Left colon (tissue), 2 donors: Measurements from ENCODE around the gene DYNC1I1. TPM values are rescaled to one million over a fixed set of nuclear protein-coding genes. Genes with fewer than 3 reads are reported as not detected.

Source experiments
- ATAC-seq: fragments of 200-7000 bp; cut with Tn5 transposase; one replicate; pipeline ENCODE4 v1.9.1; 2020; ENCODE audit warnings: mild to moderate bottlenecking, moderate library complexity
- DNase-seq, 2 donors: peaks; one replicate each; pipeline ENCODE4 v3.0.0-alpha.2; 2020
- intact Hi-C, 2 donors: fragments of 100-400 bp; cut with DNase I in 1 of 2; cut with micrococcal nuclease in 1 of 2; formaldehyde crosslinking; loops; one replicate each; pipeline versions ENCODE4 v1.11.2 to v1.14.0; 2022; cut with DNase I, micrococcal nuclease
- total RNA-seq, 2 donors: library from RNA; stranded (reverse); fragmentation: NEBNext Ultra II Directional; extraction: Animal tissue kit (Norgen Biotek cat#: 25700); gene quantifications; one replicate each; pipeline ENCODE4 v1.2.1, GENCODE V29; 2021
- donor health status: DM: no; HTN: no; CAD: no.
- donor health status: DM: yes; HTN: yes; CAD: no.

The DYNC1I1 gene
- total RNA-seq, 2 donors from 2014 or later = 0.43 to 3.0 TPM

- intact Hi-C loops = no loop called here
- DNase-seq (no peak), ATAC-seq (no peak)
Measured at GRCh38 chr7:95840953-95841950, 68.9 kb downstream of the DYNC1I1 start.

GRCh38 chr7:95843286-95843685, 70.9 kb downstream of the DYNC1I1 start:
- no peak for DNase-seq

GRCh38 chr7:95845007-95845406, 72.7 kb downstream of the DYNC1I1 start:
- DNase-seq = no peak
- no peak for ATAC-seq
- intact Hi-C loops = no loop called here

More at GRCh38 chr7:95843286-95843685, 70.9 kb downstream of the DYNC1I1 start:
- ATAC-seq = no peak
- intact Hi-C loops = no loop called here

GRCh38 chr7:95847061-95847460, 74.7 kb downstream of the DYNC1I1 start:
- intact Hi-C loops = no loop called here
- DNase-seq = no peak
- no peak for ATAC-seq

- ATAC-seq = no peak
- no peak for DNase-seq
- intact Hi-C loops = no loop called here
Measured at GRCh38 chr7:95859429-95859828, 87.1 kb downstream of the DYNC1I1 start.

- intact Hi-C loops = no loop called here
- ATAC-seq (no peak), DNase-seq (no peak)
Measured at GRCh38 chr7:95861041-95861440, 88.7 kb downstream of the DYNC1I1 start.

- no peak for DNase-seq
- no peak for ATAC-seq
- intact Hi-C loops = no loop called here
Measured at GRCh38 chr7:95863623-95864022, 91.3 kb downstream of the DYNC1I1 start.

- no peak for DNase-seq
- no peak for ATAC-seq
- intact Hi-C loops = no loop called here
Measured at GRCh38 chr7:95865716-95866371, 93.5 kb downstream of the DYNC1I1 start.

GRCh38 chr7:95867309-95867708, 95.0 kb downstream of the DYNC1I1 start:
- ATAC-seq (no peak), DNase-seq (no peak)
- intact Hi-C loops = no loop called here

- intact Hi-C loops = loop anchor here in 1 of 2 donors (5.0 kb wide), 1 partner anchor 154 kb away; no protein-coding TSS in a partner anchor
- DNase-seq = no peak
- ATAC-seq = no peak
Measured at GRCh38 chr7:95871075-95871848, 98.9 kb downstream of the DYNC1I1 start.

- ATAC-seq (no peak), DNase-seq (no peak)
- intact Hi-C loops = loop anchor here in 1 of 2 donors (5.0 kb wide), 1 partner anchor 155 kb away; no protein-coding TSS in a partner anchor
Measured at GRCh38 chr7:95871896-95872295, 99.5 kb downstream of the DYNC1I1 start.

- intact Hi-C loops = loop anchor here in 1 of 2 donors (5.0 kb wide), 1 partner anchor 157 kb away; no protein-coding TSS in a partner anchor
- ATAC-seq (no peak), DNase-seq (no peak)
Measured at GRCh38 chr7:95874129-95874528, 101.8 kb downstream of the DYNC1I1 start.

GRCh38 chr7:95874541-95875265, 102.3 kb downstream of the DYNC1I1 start:
- DNase-seq (no peak), ATAC-seq (no peak)
- intact Hi-C loops = loop anchor here in 1 of 2 donors (5.0 kb wide), 1 partner anchor 157 kb away; no protein-coding TSS in a partner anchor

- intact Hi-C loops = no loop called here
- ATAC-seq = no peak
- DNase-seq = no peak
Measured at GRCh38 chr7:95875519-95875918, 103.2 kb downstream of the DYNC1I1 start.

- ATAC-seq (no peak), DNase-seq (no peak)
- intact Hi-C loops = no loop called here
Measured at GRCh38 chr7:95878677-95879076, 106.3 kb downstream of the DYNC1I1 start.

GRCh38 chr7:95881597-95881996, 109.2 kb downstream of the DYNC1I1 start:
- intact Hi-C loops = no loop called here
- no peak for ATAC-seq
- no peak for DNase-seq

- intact Hi-C loops = no loop called here
- no peak for ATAC-seq
- DNase-seq = no peak
Measured at GRCh38 chr7:95883217-95883616, 110.9 kb downstream of the DYNC1I1 start.

GRCh38 chr7:95886501-95887090, 114.2 kb downstream of the DYNC1I1 start:
- no peak for DNase-seq
- ATAC-seq = peak; percentile 31
- intact Hi-C loops = no loop called here
